ENCODE data around the gene THBD. TPM values are rescaled to one million over a fixed set of nuclear protein-coding genes. Genes with fewer than 3 reads are reported as not detected.

THBD gene
- total RNA-seq = 11.8 TPM
- long read RNA-seq, full-length matches to known transcripts = 38 of 39 reads
- long read RNA-seq, partial matches to known transcripts = 0 of 39 reads
- long read RNA-seq, other reads (novel, unspliced or antisense) = 1 of 39 reads

GRCh38 chr20:23049201-23050075, at the start of gene THBD:
Gene THBD (minus strand): TSS chr20:23049672. CDS start chr20:23049504, 168 bp downstream.
- peak; percentile 69 for ATAC-seq (ENCODE audit: poor library complexity)
- intact Hi-C loops (cut with DNase I) = loop anchor here (5.0 to 10.0 kb wide), 3 partner anchors 155 to 355 kb away; no protein-coding TSS in a partner anchor
- peak; percentile 90 for DNase-seq

- ATAC-seq (ENCODE audit: poor library complexity) (peak; percentile 36), DNase-seq (no peak)
- intact Hi-C loops (cut with DNase I) = no loop called here
These were observed 48.4 kb upstream of the THBD start for GRCh38 chr20:23097636-23098580.

GRCh38 chr20:23096986-23097520, 47.6 kb upstream of the THBD start:
- DNase-seq = no peak
- intact Hi-C loops (cut with DNase I) = no loop called here

GRCh38 chr20:23096097-23096496, 46.6 kb upstream of the THBD start:
- ATAC-seq (ENCODE audit: poor library complexity) (no peak), DNase-seq (no peak)
- intact Hi-C loops (cut with DNase I) = no loop called here

More at GRCh38 chr20:23096986-23097520, 47.6 kb upstream of the THBD start:
- no peak for ATAC-seq (ENCODE audit: poor library complexity)

- no peak for ATAC-seq (ENCODE audit: poor library complexity)
- intact Hi-C loops (cut with DNase I) = no loop called here
- DNase-seq = no peak
These were observed 46.0 kb upstream of the THBD start for GRCh38 chr20:23095499-23095898.

- ATAC-seq (ENCODE audit: poor library complexity) (no peak), DNase-seq (no peak)
- intact Hi-C loops (cut with DNase I) = no loop called here
These were observed 45.5 kb upstream of the THBD start for GRCh38 chr20:23094927-23095326.

GRCh38 chr20:23094213-23094896, 44.9 kb upstream of the THBD start:
- intact Hi-C loops (cut with DNase I) = no loop called here
- ATAC-seq (ENCODE audit: poor library complexity) (no peak), DNase-seq (no peak)

- ATAC-seq (ENCODE audit: poor library complexity) (no peak), DNase-seq (no peak)
- intact Hi-C loops (cut with DNase I) = no loop called here
These were observed 44.1 kb upstream of the THBD start for GRCh38 chr20:23093613-23094012.

GRCh38 chr20:23092861-23093495, 43.5 kb upstream of the THBD start:
- no peak for ATAC-seq (ENCODE audit: poor library complexity)
- no peak for DNase-seq
- intact Hi-C loops (cut with DNase I) = no loop called here

- ATAC-seq (ENCODE audit: poor library complexity) (peak; percentile 43), DNase-seq (no peak)
- intact Hi-C loops (cut with DNase I) = no loop called here
These were observed 42.9 kb upstream of the THBD start for GRCh38 chr20:23092384-23092756.

- DNase-seq = no peak
- intact Hi-C loops (cut with DNase I) = no loop called here
- no peak for ATAC-seq (ENCODE audit: poor library complexity)
These were observed 42.4 kb upstream of the THBD start for GRCh38 chr20:23091721-23092383.

- intact Hi-C loops (cut with DNase I) = no loop called here
- ATAC-seq (ENCODE audit: poor library complexity) = no peak
These were observed 41.4 kb upstream of the THBD start for GRCh38 chr20:23090878-23091277.

GRCh38 chr20:23090147-23090546, 40.7 kb upstream of the THBD start:
- intact Hi-C loops (cut with DNase I) = no loop called here
- ATAC-seq (ENCODE audit: poor library complexity) (no peak), DNase-seq (no peak)

More at GRCh38 chr20:23090878-23091277, 41.4 kb upstream of the THBD start:
- DNase-seq = no peak

GRCh38 chr20:23088866-23089265, 39.4 kb upstream of the THBD start:
- intact Hi-C loops (cut with DNase I) = no loop called here
- no peak for DNase-seq
- no peak for ATAC-seq (ENCODE audit: poor library complexity)

- intact Hi-C loops (cut with DNase I) = no loop called here
- DNase-seq (no peak), ATAC-seq (ENCODE audit: poor library complexity) (no peak)
These were observed 38.2 kb upstream of the THBD start for GRCh38 chr20:23087587-23088251.

- ATAC-seq (ENCODE audit: poor library complexity) (peak; percentile 25), DNase-seq (peak; percentile 75)
- intact Hi-C loops (cut with DNase I) = no loop called here
These were observed 37.5 kb upstream of the THBD start for GRCh38 chr20:23086931-23087411.

GRCh38 chr20:23086056-23086566, 36.6 kb upstream of the THBD start, which contains the start of gene CD93:
Gene CD93 (minus strand): TSS chr20:23086324. CDS start chr20:23086192, 132 bp downstream.
- intact Hi-C loops (cut with DNase I) = no loop called here
- DNase-seq = peak; percentile 63
- ATAC-seq (ENCODE audit: poor library complexity) = peak; percentile 61
